Body of pancreas (tissue), 4 donors: Measurements from ENCODE around the gene SRSF1.

Experiments
- CTCF ChIP-seq, 7 experiments: fragments of 450-650 bp in 4 of 7; fragments of 200-600 bp in 3 of 7; sonication (generic) in 3 of 7; IDR thresholded peaks; one replicate each; pipeline ENCODE4 v1.5.1; 2016 to 2019; ENCODE audit warnings: antibody characterized with exemption in 7 of 7
- POLR2A ChIP-seq, 3 donors: fragments of 450-650 bp; IDR thresholded peaks; one replicate each; pipeline ENCODE4 v1.6.1; 2016; ENCODE audit warnings: antibody characterized with exemption in 3 of 3, mild to moderate bottlenecking in 2 of 3

- TF ChIP-seq CTCF (IDR thresholded peaks at IDR 0.05) (no peak), POLR2A (IDR thresholded peaks at IDR 0.05) (no peak)
These were observed 1.1 kb downstream of the SRSF1 start for GRCh38 chr17:58005728-58006559.
